ENCODE data around the gene RFT1.

GRCh38 chr3:53111822-53112221, 18.4 kb downstream of the RFT1 start:
- no peak for TF ChIP-seq GATA2 (IDR thresholded peaks at IDR 0.05; ENCODE audit: low read depth, low read length)
- TF ChIP-seq GATA3 (IDR thresholded peaks at IDR 0.05; ENCODE audit: low read depth, low read length), result no peak

All from SH-SY5Y (cell line).